ENCODE measurements around the gene ETFDH.

GRCh38 chr4:158722291-158722916 is 50.3 kb downstream of the ETFDH start:
- TF ChIP-seq CTCF (IDR thresholded peaks at IDR 0.05) (no peak), POLR2A (IDR thresholded peaks at IDR 0.05) (no peak)
